ENCODE data around the gene MRPS14.

MRPS14 gene

DNA sequence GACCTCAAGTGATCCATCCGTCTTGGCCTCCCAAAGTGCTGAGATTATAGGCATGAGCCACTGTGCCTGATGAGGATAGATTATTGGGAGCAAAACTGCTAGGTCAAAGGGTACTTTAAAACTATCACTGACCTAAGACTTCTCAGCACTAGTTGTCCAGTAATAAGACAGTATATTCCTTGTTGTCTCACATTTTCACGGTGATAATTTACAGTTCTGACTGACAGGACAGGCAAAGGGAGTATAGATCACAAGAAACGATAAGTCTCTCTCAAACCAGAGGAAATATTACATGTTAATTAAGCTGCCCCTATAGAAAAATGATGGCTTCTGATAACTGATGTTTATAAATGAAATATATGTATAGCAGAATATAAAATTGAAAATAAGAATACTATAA is 3.7 kb downstream of the MRPS14 start:
- DNase-seq (ENCODE audit: low read depth): no peak

DNA sequence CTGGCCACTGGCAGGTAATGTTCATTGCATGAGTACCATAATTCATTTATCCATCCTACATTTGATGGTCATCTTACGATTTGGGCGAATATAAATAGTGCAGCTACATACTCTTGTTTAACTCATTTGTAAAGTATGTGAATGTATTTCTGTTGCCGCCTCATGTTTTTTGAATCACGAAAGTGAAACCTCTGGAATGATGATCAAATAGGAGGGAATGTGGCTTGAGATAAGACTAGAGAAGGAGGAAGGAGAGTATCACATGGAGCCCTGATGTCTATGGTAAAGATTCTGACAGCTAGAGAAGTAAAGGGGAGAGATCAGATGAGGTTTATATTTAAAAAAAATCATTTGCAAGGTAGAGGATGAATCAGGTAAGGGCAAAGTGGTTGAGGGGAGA is 8.0 kb downstream of the MRPS14 start:
- DNase-seq (ENCODE audit: low read depth): no peak

DNA sequence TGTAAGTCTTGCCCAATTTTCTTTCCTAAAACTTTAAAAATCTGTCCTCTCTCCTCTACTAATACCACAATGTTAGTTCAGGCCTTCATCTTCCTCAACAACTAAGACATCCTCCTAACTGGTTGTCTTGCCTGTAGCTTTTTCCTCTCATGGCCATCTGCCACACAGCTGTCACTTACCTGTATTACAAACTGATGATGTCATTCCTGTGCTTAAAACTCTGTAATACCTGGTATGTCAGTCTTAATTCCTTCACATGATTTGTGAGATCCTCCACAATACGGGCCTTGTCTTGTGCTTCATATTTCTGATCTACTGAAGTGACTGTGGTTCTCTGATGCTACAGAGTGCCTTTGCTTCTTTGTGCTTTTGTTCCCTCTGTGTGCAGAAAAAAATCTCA is 9.8 kb downstream of the MRPS14 start:
- DNase-seq (ENCODE audit: low read depth): no peak

DNA sequence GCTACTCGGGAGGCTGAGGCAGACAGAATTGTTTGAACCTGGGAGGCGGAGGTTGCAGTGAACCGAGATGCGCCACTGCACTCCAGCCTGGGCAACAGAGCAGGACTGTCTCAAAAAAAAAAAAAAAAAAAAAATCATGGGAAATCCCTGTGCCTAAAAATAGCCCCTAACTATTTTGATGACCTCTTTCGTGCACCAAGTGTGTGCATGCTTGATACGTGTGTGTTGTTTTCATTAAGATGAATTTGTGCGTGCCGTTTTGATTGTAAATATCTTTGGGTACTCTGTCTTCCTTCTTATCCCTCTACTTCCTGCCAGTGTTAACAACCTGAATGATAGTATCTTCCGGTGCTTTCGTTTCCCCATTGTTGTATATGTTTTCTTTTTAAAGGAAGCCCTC is 13.7 kb downstream of the MRPS14 start:
- no peak for DNase-seq (ENCODE audit: low read depth)

- no peak for DNase-seq (ENCODE audit: low read depth)
Measured at GRCh38 chr1:175005085-175005783, 18.0 kb downstream of the MRPS14 start.

GRCh38 chr1:175003521-175003920 is 19.7 kb downstream of the MRPS14 start:
- DNase-seq (ENCODE audit: low read depth): no peak

DNA sequence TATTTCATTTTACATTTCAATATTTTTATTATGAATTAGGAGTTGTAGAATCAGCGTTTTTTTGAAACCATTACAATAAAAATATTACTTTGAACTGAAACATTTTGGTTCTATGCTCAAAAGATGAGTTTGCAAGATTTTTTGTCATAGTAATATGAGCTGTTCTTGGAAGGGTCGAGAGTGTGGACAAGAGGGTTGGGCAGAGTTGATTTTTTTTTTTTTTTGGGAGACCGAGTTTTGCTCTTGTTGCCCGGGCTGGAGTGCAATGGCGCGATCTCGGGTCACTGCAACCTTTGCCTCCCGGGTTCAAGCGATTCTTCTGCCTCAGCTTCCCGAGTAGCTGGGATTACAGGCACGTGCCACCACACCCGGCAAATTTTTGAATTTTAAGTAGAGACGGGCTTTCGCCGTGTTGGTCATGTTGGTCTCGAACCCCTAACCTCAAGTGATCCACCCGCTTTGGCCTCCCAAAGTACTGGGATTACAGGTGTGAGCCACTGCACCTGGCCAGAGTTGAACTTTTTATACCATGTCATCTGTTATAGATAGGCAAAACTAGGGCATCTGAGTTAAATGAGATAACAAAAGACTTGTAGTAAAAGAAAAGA is 20.2 kb downstream of the MRPS14 start:
- DNase-seq (ENCODE audit: low read depth): no peak

DNA sequence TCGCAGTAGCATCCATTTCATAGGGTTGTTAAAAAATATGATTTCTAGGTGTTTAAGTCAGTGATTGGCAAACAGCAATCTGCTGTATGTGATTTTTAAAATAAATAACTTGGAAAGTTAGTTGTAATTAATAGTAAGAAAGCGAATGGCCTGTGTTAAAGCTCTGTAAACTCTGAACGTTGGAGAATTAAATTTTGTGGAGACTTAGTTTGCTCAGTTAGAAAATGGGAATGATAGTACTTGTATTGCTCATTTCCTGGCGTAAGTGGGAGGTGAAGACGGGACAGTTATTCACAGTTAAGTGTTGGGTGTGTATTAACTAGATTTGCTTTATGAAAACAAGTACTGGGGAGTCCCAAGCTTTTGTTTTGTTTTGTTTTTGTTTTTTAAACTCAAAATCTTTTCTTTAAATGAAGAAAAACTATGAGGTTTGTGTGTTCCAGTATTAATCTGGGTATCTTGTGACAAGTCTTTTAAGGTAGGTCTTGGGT is 22.5 kb downstream of the MRPS14 start:
- DNase-seq (ENCODE audit: low read depth): no peak

DNA sequence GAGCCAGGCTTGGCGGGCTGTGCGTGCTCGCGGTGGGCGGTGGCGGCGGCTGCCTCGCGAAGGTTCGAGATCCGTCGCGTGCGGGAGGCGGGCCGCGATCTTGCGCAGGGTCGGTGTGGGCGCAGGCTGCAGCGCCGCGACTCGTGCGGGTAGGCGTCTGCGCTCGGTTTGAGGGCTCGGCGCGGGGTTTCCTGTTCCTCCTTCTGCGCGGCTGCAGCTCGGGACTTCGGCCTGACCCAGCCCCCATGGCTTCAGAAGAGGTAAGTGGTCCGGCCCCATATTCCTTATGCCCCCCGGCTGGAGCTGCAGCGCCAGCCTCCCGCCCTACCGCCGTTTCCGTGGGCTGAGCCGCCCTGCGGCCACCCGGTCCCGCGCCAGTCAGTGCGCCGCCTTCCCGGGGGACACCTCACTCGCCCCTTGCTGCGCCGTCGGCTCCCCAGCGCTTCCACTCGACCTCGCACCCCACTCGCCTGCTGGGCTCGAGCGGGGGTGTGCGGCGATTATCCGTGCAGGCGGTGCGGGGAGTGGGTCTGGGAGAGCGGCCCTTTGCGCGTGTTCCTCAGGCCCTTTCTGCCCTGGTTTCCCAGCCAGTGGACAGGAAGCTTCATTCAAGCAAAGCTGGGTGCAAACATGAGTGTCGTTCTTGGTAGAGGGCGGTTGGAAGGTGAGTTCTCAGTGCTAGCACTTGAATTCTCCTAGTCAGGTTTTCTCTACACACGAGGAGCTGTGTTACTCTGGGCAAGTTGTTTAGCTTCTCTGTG is 23.1 kb downstream of the MRPS14 start, which contains the start of gene CACYBP:
Gene CACYBP, plus strand, starts transcription at position 12 of the 761 bp plus-strand sequence. Its CDS starts 234 bp downstream, at position 246.
- no peak for DNase-seq (ENCODE audit: low read depth)

GRCh38 chr1:174999216-174999935 is 23.8 kb downstream of the MRPS14 start:
- DNase-seq (ENCODE audit: low read depth): peak; percentile 97

DNA sequence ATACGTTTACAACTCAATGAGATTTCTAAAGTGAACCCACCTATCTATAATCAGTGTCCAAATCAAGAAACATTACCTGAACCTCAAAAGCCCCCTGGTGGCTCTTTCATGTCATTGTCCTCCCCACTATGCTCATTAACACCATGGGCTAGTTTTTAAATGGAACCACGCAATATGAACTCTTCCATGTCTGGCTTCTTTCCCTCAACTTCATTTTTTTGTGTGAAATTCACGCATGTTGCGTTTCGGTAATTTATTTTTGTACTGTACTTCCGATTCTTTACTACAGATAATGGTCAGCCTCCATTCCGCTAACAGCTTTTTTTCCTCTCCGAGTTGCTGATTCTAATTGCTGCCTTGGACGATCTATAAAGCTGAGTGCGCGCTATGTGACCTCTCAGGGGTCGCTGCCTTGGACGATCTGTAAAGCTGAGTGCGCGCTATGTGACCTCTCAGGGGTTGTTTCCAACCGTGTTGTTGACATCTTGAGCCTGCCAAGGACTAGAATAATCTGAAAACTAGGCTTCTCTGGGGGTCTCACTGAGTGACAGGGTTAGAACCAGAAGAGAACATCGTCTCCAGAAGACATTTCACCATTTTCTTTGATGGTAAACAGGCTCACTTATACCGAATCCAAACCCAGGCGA is 24.5 kb downstream of the MRPS14 start:
- peak; percentile 17 for DNase-seq (ENCODE audit: low read depth)

DNA sequence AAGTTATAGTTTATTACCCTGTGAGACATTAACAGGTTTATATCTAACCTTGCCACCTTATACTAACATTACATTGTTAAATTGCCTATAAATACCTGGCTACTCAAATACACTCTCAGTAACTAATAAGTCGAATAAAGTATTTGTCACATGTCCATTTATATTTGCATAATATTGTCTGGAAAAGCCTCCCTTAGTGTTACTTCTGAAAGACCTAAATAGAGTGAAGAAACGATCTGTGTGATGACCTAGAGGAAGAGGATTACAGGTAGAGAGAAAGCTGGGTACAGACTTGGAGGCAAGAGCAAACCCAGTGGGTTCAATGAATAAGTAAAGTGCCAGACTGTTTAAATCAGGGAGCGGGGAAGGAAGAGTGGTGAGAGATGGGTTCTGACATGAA is 26.2 kb downstream of the MRPS14 start:
- DNase-seq (ENCODE audit: low read depth): no peak

GRCh38 chr1:174996476-174996875 is 26.7 kb downstream of the MRPS14 start:
- DNase-seq (ENCODE audit: low read depth): no peak

DNA sequence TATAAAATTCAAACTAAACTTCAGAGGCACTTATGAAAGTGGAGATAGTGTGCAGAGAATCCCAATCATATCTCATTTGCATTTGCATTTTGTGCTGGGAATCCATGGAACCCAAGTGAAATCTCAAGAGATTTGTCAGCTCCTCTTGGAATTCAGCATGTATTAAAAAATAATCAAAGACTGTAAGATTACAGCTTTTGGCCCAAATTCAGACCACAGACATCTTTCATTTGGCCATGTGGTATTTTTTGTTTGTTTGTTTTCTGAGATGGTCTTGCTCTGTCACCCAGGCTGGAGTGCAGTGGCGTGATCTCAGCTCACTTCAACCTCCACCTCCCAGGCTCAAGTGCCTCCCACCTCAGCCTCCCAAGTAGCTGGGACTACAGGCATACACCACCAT is 27.3 kb downstream of the MRPS14 start:
- DNase-seq (ENCODE audit: low read depth): no peak

DNA sequence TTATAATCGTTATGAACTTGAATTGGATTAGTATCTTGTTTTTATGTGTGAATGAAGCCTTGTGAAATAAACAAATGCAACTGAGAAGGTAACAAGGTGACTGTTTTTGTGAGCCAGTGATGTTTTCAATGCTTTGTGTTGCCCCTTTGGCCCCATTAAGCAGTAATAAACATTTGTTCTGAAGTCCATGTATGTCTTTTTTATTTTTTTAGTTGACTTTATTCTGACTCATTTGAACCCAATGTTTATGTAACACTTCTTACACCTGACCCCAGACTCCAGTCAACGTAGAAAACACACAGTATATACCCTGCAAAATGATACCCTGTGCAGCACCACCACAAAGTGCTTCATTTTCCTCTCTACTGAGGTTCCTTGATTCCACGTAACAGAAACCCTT is 28.1 kb downstream of the MRPS14 start:
- no peak for DNase-seq (ENCODE audit: low read depth)

- no peak for DNase-seq (ENCODE audit: low read depth)
Measured at GRCh38 chr1:174991473-174991872, 31.8 kb downstream of the MRPS14 start.

- no peak for DNase-seq (ENCODE audit: low read depth)
Measured at GRCh38 chr1:174990382-174990999, 32.7 kb downstream of the MRPS14 start.

- DNase-seq (ENCODE audit: low read depth): no peak
Measured at GRCh38 chr1:174989536-174990220, 33.5 kb downstream of the MRPS14 start.

DNA sequence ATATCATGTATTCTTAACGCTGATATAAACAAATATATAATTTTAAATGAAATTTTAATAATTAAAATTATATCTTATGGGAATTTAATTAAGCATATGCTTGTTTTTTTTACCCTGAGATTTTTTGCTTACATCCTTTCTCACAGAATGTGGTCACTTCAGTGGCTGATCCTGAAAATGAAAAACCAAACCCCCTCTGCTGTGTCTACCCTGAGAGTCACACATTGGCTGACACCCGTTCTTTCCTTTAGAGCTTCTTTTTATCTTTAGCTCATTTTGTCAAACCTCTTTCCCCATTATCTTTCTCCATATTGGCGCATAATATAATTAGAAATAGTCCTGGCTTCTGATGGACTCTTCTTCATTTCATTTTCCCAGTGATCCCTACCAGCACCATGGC is 34.2 kb downstream of the MRPS14 start:
- DNase-seq (ENCODE audit: low read depth): no peak

DNA sequence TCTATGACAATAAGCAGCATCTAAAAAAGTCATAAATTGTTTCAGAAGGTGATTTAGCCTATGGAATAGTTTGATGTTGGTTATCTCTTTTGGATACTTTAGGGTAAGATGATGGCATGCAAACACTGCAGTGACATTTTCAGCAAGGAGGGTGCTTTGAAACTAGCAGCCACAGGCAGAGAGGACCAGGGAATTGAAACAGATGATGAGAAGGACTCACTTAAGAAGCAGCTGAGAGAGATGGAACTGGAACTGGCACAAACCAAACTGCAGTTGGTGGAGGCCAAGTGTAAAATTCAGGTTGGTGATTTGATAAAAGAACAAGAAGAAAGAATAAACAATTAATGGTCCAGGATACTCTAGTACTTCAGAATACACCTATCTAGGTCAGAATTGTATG is 34.7 kb downstream of the MRPS14 start:
- DNase-seq (ENCODE audit: low read depth): no peak

- DNase-seq (ENCODE audit: low read depth): no peak
Measured at GRCh38 chr1:174984952-174985351, 38.3 kb downstream of the MRPS14 start.
